K562 (cell line): ENCODE results near the gene SETMAR. TPM values are rescaled to one million over a fixed set of nuclear protein-coding genes. Genes with fewer than 3 reads are reported as not detected.

Experiments
- ARID1B ChIP-seq: fragments of 450-650 bp; IDR thresholded peaks from 2 replicates; pipeline ENCODE4 v1.6.1; 2016; ENCODE audit warnings: antibody characterized with exemption, mild to moderate bottlenecking, inconsistent platforms
- BCL6 ChIP-seq: fragments of 250-450 bp; sonication (Bioruptor Pico); IDR thresholded peaks from 2 replicates; pipeline ENCODE4 v1.4.0; 2020
- CBFA2T3 ChIP-seq: fragments of 450-650 bp; IDR thresholded peaks from 2 replicates; pipeline ENCODE4 v1.6.1; 2017
- CEBPB ChIP-seq: fragments of 450-650 bp; IDR thresholded peaks from 2 replicates; pipeline ENCODE4 v1.6.1; 2016; ENCODE audit warnings: missing genetic modification characterization, missing compliant biosample characterization
- JUNB ChIP-seq: fragments of 450-650 bp; formaldehyde crosslinking; conservative IDR thresholded peaks from 2 replicates; pipeline ENCODE4 v1.4.0; 2020; ENCODE audit warnings: mild to moderate bottlenecking
- JUND ChIP-seq, 2 experiments: IDR thresholded peaks; 2 replicates in 1 of 2; 3 replicates in 1 of 2; pipeline ENCODE4 v1.6.1; 2011; ENCODE audit warnings: borderline replicate concordance in 2 of 2, low read depth in 2 of 2, low read length in 2 of 2, improper control_type of control experiment in 1 of 2, missing biosample characterization in 1 of 2, missing genetic modification characterization in 1 of 2, missing genetic modification reagents in 1 of 2
- KDM1A ChIP-seq, 2 experiments: fragments of 450-650 bp; IDR thresholded peaks; 2 replicates each; pipeline ENCODE4 v1.6.1; 2016; ENCODE audit warnings: mild to moderate bottlenecking in 2 of 2
- LARP7 ChIP-seq: fragments of 450-650 bp; IDR thresholded peaks from 2 replicates; pipeline ENCODE4 v1.6.1; 2016
- MECOM ChIP-seq: fragments of 250-450 bp; sonication (Bioruptor Pico); IDR thresholded peaks from 2 replicates; pipeline ENCODE4 v1.8.0; 2022; ENCODE audit warnings: inconsistent platforms
- MYNN ChIP-seq, 2 experiments: sonication (generic); formaldehyde crosslinking in 1 of 2; IDR thresholded peaks; 2 replicates each; pipeline versions ENCODE4 v1.5.0 to v1.6.1; 2016 to 2020; ENCODE audit warnings: antibody characterized with exemption in 1 of 2, missing genetic modification reagents in 1 of 2
- SMARCA4 ChIP-seq: fragments of 450-650 bp; IDR thresholded peaks from 2 replicates; pipeline ENCODE4 v1.6.1; 2016
- SNIP1 ChIP-seq: fragments of 450-650 bp; IDR thresholded peaks from 2 replicates; pipeline ENCODE4 v1.7.1; 2017; ENCODE audit warnings: low read depth, mild to moderate bottlenecking
- TARDBP ChIP-seq: fragments of 450-650 bp; IDR thresholded peaks from 2 replicates; pipeline ENCODE4 v1.6.1; 2016
- ZNF12 ChIP-seq: sonication (generic); formaldehyde crosslinking; IDR thresholded peaks from 2 replicates; pipeline ENCODE4 v1.4.0; 2020; ENCODE audit warnings: mild to moderate bottlenecking, missing genetic modification reagents
- ZNF384 ChIP-seq: IDR thresholded peaks from 2 replicates; pipeline ENCODE4 v1.6.1; 2012; ENCODE audit warnings: low read depth, low read length, improper control_type of control experiment
- ZNF507 ChIP-seq: conservative IDR thresholded peaks from 2 replicates; pipeline ENCODE4 v1.6.1; 2017; ENCODE audit warnings: missing genetic modification characterization, missing compliant biosample characterization
- ZNF717 ChIP-seq: fragments of 250-450 bp; sonication (Bioruptor Pico); IDR thresholded peaks from 2 replicates; pipeline ENCODE4 v1.5.0; 2021
- polyA plus RNA-seq, 8 experiments: library from polyadenylated mRNA; depleted of rRNA in 4 of 8; stranded (reverse) in 5 of 8; unstranded in 3 of 8; fragments of >200 nt; fragmentation: Nextera tagmentation in 2 of 8; fragmentation: Illumina TruSeq in 1 of 8; extraction: Ambion mirVana in 2 of 8; extraction: Trizol in 1 of 8; gene quantifications; 2 replicates each; pipeline versions ENCODE4 v1.2.1 to v1.2.3, GENCODE V29; 2011 to 2014; ENCODE audit warnings: inconsistent platforms in 1 of 8, missing spikeins in 1 of 8
- total RNA-seq, 7 experiments: library from RNA; depleted of rRNA in 6 of 7; stranded (reverse); fragments of >200 nt in 6 of 7; fragmentation: Illumina TruSeq in 2 of 7; extraction: Trizol in 2 of 7; gene quantifications; 2 replicates each; pipeline versions ENCODE4 v1.2.1 to v1.2.3, GENCODE V29; 2011 to 2021; ENCODE audit warnings: low replicate concordance in 1 of 7
- TF ChIP-seq, protein P1 (sequence below): fragments of 450-650 bp; formaldehyde crosslinking; conservative IDR thresholded peaks from 2 replicates; pipeline ENCODE4 v1.4.0; 2022; ENCODE audit warnings: mild to moderate bottlenecking, missing genetic modification characterization
- TF ChIP-seq, protein P2 (sequence below): fragments of 450-650 bp; conservative IDR thresholded peaks from 2 replicates; pipeline ENCODE4 v1.6.1; 2016; ENCODE audit warnings: missing genetic modification characterization, low read depth, mild to moderate bottlenecking, control low read depth, missing compliant biosample characterization
- TF ChIP-seq, protein P3 (sequence below): fragments of 250-450 bp; sonication (Bioruptor Pico); IDR thresholded peaks from 2 replicates; pipeline ENCODE4 v1.8.0; 2021; ENCODE audit warnings: moderate library complexity, mild to moderate bottlenecking, inconsistent platforms
- TF ChIP-seq, protein P4 (sequence below): sonication (generic); formaldehyde crosslinking; IDR thresholded peaks from 2 replicates; pipeline ENCODE4 v1.8.1; 2023; ENCODE audit warnings: missing genetic modification reagents, mild to moderate bottlenecking, borderline replicate concordance

Gene SETMAR
- total and polyA plus RNA-seq, 9 of the 15 experiments (the other 6 are each of a cell fraction or from before 2014, with no cell fraction given) = 5.5 to 25.1 (median 18.2) TPM

DNA sequence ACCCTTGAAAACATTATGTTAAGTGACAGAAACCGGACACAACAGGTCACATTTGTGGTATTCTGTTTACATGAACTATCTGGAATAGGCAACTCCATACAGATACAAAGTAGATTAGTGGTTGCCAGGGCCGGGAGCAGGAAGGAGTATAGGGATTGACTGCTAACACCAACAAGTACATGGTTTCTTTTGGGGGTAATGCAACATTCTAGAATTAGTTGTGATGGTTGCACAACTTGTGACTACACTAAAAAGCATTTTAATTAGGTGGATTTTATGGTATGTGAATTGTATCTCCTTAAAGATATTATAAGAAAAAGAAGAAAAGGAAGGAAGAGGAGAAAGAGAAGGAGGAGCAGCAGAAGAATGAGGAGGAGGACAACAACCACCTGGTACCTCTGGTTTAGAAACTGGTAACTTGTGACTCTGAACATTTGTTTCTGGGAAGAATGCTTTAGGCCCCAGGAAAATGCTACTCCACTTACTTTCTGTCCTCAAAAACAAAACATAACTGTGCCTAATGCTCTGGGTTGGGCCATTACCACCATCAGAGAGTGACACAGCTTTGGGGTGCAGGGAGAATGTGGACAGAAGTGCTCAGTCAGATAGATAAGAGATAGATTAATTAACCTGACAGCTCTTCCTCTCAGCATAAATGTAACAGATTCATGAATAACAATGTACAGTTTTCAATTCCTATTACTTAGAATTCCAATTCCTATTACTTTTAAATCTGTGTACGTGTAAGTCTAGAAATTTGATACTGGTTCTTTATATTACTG, 20.3 kb downstream of the SETMAR start (continued):
- TF ChIP-seq, protein P1, sequence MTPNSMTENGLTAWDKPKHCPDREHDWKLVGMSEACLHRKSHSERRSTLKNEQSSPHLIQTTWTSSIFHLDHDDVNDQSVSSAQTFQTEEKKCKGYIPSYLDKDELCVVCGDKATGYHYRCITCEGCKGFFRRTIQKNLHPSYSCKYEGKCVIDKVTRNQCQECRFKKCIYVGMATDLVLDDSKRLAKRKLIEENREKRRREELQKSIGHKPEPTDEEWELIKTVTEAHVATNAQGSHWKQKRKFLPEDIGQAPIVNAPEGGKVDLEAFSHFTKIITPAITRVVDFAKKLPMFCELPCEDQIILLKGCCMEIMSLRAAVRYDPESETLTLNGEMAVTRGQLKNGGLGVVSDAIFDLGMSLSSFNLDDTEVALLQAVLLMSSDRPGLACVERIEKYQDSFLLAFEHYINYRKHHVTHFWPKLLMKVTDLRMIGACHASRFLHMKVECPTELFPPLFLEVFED (CRISPR knock-in tag) = no peak
- TF ChIP-seq, protein P2, sequence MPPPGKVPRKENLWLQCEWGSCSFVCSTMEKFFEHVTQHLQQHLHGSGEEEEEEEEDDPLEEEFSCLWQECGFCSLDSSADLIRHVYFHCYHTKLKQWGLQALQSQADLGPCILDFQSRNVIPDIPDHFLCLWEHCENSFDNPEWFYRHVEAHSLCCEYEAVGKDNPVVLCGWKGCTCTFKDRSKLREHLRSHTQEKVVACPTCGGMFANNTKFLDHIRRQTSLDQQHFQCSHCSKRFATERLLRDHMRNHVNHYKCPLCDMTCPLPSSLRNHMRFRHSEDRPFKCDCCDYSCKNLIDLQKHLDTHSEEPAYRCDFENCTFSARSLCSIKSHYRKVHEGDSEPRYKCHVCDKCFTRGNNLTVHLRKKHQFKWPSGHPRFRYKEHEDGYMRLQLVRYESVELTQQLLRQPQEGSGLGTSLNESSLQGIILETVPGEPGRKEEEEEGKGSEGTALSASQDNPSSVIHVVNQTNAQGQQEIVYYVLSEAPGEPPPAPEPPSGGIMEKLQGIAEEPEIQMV = no peak
- TF ChIP-seq CEBPB (tag) (peak; percentile 4; the same call in 1 of the 2 replicates), LARP7 (no peak), TARDBP (no peak), BCL6 (no peak), JUNB (CRISPR knock-in tag) (no peak), MECOM (CRISPR knock-in tag) (peak; percentile 89), ZNF507 (peak; percentile 71), ARID1B (peak; percentile 40), JUND (IDR thresholded peaks at IDR 0.05; ENCODE audit: borderline replicate concordance, low read depth, low read length) (peak; percentile 27; the same call in 1 of the 2 replicates), JUND (tag; IDR thresholded peaks at IDR 0.05; ENCODE audit: borderline replicate concordance, low read depth, low read length) (no peak; the same call in 2 of the 3 replicates), SNIP1 (no peak), MYNN (IDR thresholded peaks at IDR 0.05) (no peak), MYNN (CRISPR knock-in tag; IDR thresholded peaks at IDR 0.05) (no peak), SMARCA4 (peak; percentile 68; the same call in 1 of the 2 replicates), ZNF717 (CRISPR knock-in tag) (no peak), ZNF384 (no peak), KDM1A (IDR thresholded peaks at IDR 0.05) (no peak), ZNF12 (CRISPR knock-in tag) (no peak), CBFA2T3 (peak; percentile 36; the same call in 1 of the 2 replicates)
- TF ChIP-seq, protein P3, sequence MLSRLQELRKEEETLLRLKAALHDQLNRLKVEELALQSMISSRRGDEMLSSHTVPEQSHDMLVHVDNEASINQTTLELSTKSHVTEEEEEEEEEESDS (CRISPR knock-in tag) = no peak
- TF ChIP-seq, protein P4, sequence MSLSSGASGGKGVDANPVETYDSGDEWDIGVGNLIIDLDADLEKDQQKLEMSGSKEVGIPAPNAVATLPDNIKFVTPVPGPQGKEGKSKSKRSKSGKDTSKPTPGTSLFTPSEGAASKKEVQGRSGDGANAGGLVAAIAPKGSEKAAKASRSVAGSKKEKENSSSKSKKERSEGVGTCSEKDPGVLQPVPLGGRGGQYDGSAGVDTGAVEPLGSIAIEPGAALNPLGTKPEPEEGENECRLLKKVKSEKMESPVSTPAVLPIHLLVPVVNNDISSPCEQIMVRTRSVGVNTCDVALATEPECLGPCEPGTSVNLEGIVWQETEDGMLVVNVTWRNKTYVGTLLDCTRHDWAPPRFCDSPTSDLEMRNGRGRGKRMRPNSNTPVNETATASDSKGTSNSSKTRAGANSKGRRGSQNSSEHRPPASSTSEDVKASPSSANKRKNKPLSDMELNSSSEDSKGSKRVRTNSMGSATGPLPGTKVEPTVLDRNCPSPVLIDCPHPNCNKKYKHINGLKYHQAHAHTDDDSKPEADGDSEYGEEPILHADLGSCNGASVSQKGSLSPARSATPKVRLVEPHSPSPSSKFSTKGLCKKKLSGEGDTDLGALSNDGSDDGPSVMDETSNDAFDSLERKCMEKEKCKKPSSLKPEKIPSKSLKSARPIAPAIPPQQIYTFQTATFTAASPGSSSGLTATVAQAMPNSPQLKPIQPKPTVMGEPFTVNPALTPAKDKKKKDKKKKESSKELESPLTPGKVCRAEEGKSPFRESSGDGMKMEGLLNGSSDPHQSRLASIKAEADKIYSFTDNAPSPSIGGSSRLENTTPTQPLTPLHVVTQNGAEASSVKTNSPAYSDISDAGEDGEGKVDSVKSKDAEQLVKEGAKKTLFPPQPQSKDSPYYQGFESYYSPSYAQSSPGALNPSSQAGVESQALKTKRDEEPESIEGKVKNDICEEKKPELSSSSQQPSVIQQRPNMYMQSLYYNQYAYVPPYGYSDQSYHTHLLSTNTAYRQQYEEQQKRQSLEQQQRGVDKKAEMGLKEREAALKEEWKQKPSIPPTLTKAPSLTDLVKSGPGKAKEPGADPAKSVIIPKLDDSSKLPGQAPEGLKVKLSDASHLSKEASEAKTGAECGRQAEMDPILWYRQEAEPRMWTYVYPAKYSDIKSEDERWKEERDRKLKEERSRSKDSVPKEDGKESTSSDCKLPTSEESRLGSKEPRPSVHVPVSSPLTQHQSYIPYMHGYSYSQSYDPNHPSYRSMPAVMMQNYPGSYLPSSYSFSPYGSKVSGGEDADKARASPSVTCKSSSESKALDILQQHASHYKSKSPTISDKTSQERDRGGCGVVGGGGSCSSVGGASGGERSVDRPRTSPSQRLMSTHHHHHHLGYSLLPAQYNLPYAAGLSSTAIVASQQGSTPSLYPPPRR (CRISPR knock-in tag) = no peak
